Activated CD4-positive, alpha-beta memory T cell treated with anti-CD3 and anti-CD28 coated beads for 36 hours (primary cell): ENCODE results near the gene FIP1L1. TPM values are rescaled to one million over a fixed set of nuclear protein-coding genes. Genes with fewer than 3 reads are reported as not detected.

Source experiments
- CTCF ChIA-PET: fragments of 350-600 bp; sonication (Branson Sonifier 250); formaldehyde crosslinking; loops from one replicate; lab custom pipeline; 2021; ENCODE audit warnings: antibody characterized with exemption, inconsistent platforms; lab: Charles Lee
- POLR2A ChIA-PET: fragments of 350-600 bp; sonication (Branson Sonifier 250); formaldehyde crosslinking; loops from one replicate; lab custom pipeline; 2021; ENCODE audit warnings: antibody characterized with exemption; lab: Charles Lee
- DNase-seq: peaks from one replicate; pipeline ENCODE4 v3.0.0-alpha.2; 2020
- H3K27ac Mint-ChIP-seq: one replicate; pipeline ENCODE4 v1.8.0; 2021; ENCODE audit warnings: mixed read lengths
- H3K27me3 Mint-ChIP-seq: one replicate; pipeline ENCODE4 v1.8.0; 2021; ENCODE audit warnings: mixed read lengths
- H3K36me3 Mint-ChIP-seq: one replicate; pipeline ENCODE4 v1.8.0; 2021; ENCODE audit warnings: mixed read lengths
- H3K4me1 Mint-ChIP-seq: one replicate; pipeline ENCODE4 v1.8.0; 2021; ENCODE audit warnings: low read depth, mixed read lengths
- H3K4me3 Mint-ChIP-seq: one replicate; pipeline ENCODE4 v1.8.0; 2021; ENCODE audit warnings: mild to moderate bottlenecking, mixed read lengths
- H3K9me3 Mint-ChIP-seq: one replicate; pipeline ENCODE4 v1.8.0; 2021; ENCODE audit warnings: mixed read lengths
- intact Hi-C: fragments of 100-400 bp; cut with micrococcal nuclease; formaldehyde crosslinking; loops from one replicate; pipeline ENCODE4 v1.15.1; 2023
- total RNA-seq, 2 experiments: library from RNA; stranded (reverse); gene quantifications; one replicate each; pipeline ENCODE4 v1.2.3, GENCODE V29; 2021

FIP1L1 gene
- total RNA-seq, 2 experiments from 2014 or later: 65.0 to 72.7 TPM

DNA sequence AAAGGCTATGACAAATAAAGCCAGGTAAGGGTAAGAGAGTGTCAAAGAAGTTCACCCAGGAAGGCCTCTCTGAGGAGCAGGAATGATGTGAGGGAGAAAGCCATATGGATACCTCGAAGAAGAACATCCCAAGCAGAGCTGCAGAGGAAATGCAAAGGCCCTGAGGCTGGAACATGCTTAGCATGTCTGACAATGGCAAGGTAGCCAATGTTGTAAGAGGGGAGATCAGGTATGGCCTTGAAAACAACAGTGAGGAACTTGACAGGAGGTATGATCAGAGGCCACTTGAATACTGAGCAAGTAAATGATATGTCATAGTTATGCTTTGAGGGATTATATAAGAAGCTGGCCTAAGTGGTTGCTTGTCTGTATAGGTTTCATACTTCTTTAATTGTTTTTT is 15.3 kb upstream of the FIP1L1 start:
- H3K27me3 Mint-ChIP-seq: no peaks in the 10 kb centered on the region
- DNase-seq: no peak
- H3K27ac Mint-ChIP-seq: no peak overlapping the region
- CTCF ChIA-PET: no interaction called here
- POLR2A ChIA-PET: no interaction called here
- intact Hi-C loops: loop anchor here (10.0 kb wide), 3 partner anchors 227 to 1327 kb away; partner anchors contain the start of gene SGCB
- peaks cover 56% of the 10 kb centered on the region for H3K4me1 Mint-ChIP-seq
- peaks cover 6% of the 10 kb centered on the region for H3K36me3 Mint-ChIP-seq
- no peak overlapping the region for H3K4me3 Mint-ChIP-seq
- H3K9me3 Mint-ChIP-seq: no peaks in the 10 kb centered on the region

DNA sequence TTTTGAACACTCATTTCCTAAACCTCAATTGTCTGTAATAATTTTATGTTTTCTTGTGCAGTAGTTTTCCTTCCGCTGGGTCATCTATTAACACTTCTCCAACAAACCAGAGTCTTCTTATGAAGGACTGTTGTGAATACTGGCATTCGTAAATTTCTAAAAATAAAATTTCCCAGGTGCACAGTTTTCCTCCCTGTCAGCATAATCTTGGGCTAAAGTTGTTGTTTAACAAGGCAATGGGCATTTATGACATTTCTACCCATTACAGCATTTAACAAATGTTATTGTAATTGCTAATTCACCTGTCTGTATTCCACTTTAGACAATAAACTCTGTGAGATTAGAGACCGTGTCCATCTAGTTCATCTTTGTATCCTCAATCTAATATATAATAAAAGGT is 12.8 kb upstream of the FIP1L1 start:
- peak overlapping the region; percentile 96 for H3K4me3 Mint-ChIP-seq
- H3K27ac Mint-ChIP-seq: peak overlapping the region; percentile 94
- H3K4me1 Mint-ChIP-seq: peaks cover 50% of the 10 kb centered on the region
- H3K27me3 Mint-ChIP-seq: no peaks in the 10 kb centered on the region
- ChIA-PET POLR2A (interaction anchor here (1.9 kb wide), 1 partner anchor 13 kb away, joined by 10 read pairs; the partner anchor contains the start of gene FIP1L1), CTCF (no interaction called here)
- intact Hi-C loops: loop anchor here (5.0 to 10.0 kb wide), 5 partner anchors 230 to 1330 kb away; partner anchors contain the start of genes CHIC2 and SGCB
- H3K36me3 Mint-ChIP-seq: peaks cover 4% of the 10 kb centered on the region
- H3K9me3 Mint-ChIP-seq: no peaks in the 10 kb centered on the region
- no peak for DNase-seq

DNA sequence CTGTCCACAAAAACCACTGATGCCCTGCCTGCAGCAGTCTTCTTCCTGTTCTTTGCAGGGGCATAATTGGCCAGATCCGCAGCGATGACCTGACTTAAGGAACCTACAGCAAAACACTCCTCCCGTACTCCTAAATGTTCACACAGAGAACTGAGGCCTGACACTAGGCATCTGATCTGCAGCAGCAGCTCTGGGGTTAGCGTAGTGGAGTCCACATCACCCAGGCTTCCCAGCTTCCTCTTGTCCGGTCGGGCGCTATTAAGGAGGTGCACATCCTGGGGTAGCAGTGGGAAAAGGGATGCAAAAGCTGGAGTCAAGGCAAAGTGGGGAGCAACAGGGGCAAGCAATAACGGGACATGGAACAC is 12.3 kb upstream of the FIP1L1 start:
- Mint-ChIP-seq H3K9me3 (no peaks in the 10 kb centered on the region), H3K27me3 (peaks cover 4% of the 10 kb centered on the region), H3K27ac (peak overlapping the region; percentile 94), H3K4me3 (peak overlapping the region; percentile 96), H3K36me3 (peaks cover 4% of the 10 kb centered on the region), H3K4me1 (peaks cover 45% of the 10 kb centered on the region)
- intact Hi-C loops: loop anchor here (5.0 to 10.0 kb wide), 5 partner anchors 230 to 1330 kb away; partner anchors contain the start of genes CHIC2 and SGCB
- ChIA-PET CTCF (no interaction called here), POLR2A (interaction anchor here (1.9 kb wide), 1 partner anchor 13 kb away, joined by 10 read pairs; the partner anchor contains the start of gene FIP1L1)
- DNase-seq: peak; percentile 22

DNA sequence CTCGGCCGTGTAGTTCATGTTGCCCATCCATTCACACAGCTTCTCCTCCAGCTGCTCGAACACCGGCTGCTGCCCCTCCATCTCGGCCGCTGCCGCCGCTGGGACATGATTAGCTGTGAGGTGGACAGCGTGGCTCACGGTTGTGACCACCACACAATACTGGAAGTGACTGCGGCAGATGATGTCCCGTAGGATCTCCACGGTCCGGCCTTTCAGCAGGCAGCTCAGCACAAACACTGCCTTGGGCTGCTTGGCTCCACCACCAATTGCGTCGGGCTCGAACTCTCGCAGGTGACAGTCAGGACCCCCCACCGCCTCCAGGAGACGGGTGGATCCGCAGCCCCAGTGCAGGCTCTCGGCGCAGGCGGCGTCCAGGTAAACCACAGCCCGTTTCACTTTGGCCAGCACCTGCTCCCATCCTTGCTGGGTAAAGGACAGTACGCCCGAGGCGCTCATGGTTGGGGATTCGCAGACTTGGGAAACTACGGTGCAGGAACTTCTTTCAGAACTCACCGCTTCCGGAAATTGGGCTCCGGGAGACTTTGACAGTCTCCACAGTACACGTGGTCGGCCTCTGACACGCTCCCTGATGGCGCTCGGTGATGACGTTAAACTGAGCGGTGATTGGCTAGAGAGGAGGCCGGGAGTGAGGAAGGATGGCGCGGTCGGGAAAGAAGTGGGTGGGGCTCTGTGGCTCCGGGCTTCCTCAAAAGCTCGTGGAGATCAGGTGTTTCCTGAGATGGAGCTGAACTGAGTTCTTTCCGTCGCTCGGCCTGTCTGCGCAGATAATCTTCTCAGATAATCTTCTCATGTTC is 11.7 kb upstream of the FIP1L1 start, which contains the start of gene SCFD2:
TSS of gene SCFD2 (minus strand) at position 576 of the 815 bp plus-strand sequence.
- H3K9me3 Mint-ChIP-seq: no peaks in the 10 kb centered on the region
- H3K27ac Mint-ChIP-seq: peak within 1 kb of the TSS; percentile 94
- CTCF ChIA-PET: interaction anchor here (0.9 to 2.0 kb wide), 2 partner anchors 15 to 868 kb away, joined by 3 to 5 read pairs; no protein-coding TSS in a partner anchor
- H3K36me3 Mint-ChIP-seq: peaks cover 4% of the 10 kb centered on the region
- POLR2A ChIA-PET: interaction anchor here (1.9 kb wide), 1 partner anchor 12 kb away, joined by 10 read pairs; the partner anchor contains the start of gene FIP1L1
- peak; percentile 99 for DNase-seq
- H3K4me1 Mint-ChIP-seq: peaks cover 39% of the 10 kb centered on the region
- H3K27me3 Mint-ChIP-seq: peaks cover 5% of the 10 kb centered on the region
- peak within 1 kb of the TSS; percentile 96 for H3K4me3 Mint-ChIP-seq
- intact Hi-C loops: loop anchor here (1.0 to 10.0 kb wide), 7 partner anchors 12 to 1331 kb away; partner anchors contain the start of genes CHIC2, FIP1L1 and SGCB

DNA sequence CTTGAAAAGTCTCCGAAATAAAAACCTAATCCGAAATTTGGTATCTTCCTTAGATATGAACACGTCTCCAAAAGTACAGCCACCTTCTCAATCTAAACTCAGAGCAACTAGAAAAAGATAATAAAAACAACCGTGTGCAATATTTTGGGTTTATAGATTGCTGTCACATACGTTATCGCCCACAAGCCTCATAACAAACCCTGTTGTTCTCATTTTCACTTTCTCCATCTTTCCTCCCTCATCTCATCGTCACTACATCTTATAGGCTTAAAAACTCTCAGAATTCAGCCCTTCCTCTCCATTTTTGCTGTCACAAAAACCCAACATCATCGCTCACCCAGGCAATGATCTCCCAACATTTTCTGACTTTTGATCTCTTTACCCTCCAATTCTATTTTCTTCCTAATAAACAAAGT is 11.1 kb upstream of the FIP1L1 start:
- ChIA-PET CTCF (interaction anchor here (0.9 to 2.0 kb wide), 2 partner anchors 14 to 867 kb away, joined by 3 to 5 read pairs; no protein-coding TSS in a partner anchor), POLR2A (interaction anchor here (1.9 kb wide), 1 partner anchor 11 kb away, joined by 10 read pairs; the partner anchor contains the start of gene FIP1L1)
- H3K36me3 Mint-ChIP-seq: no peaks in the 10 kb centered on the region
- H3K27ac Mint-ChIP-seq: peak overlapping the region; percentile 94
- intact Hi-C loops: loop anchor here (1.0 to 10.0 kb wide), 7 partner anchors 11 to 1332 kb away; partner anchors contain the start of genes CHIC2, FIP1L1 and SGCB
- H3K9me3 Mint-ChIP-seq: no peaks in the 10 kb centered on the region
- DNase-seq: no peak
- H3K27me3 Mint-ChIP-seq: peaks cover 9% of the 10 kb centered on the region
- H3K4me3 Mint-ChIP-seq: peak overlapping the region; percentile 96
- peaks cover 33% of the 10 kb centered on the region for H3K4me1 Mint-ChIP-seq

DNA sequence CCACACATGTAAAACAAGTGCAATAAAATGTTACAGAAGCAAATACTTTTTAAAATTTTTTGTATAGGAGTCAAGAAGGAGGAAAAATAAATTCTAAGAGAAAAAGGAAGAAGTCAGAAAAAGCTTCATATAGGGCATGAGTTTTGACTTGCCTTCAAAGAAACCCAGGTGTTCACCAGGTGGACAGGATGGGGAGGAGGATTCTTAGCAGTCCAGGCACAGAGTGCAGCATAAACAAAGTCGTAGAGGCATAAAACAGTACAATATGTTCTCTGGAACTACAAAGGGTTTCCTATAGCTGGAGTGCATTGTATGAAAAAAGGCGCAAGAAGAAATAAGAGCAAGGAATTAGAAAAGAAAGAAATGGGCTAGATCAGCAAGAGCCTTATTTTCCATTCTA is 9.7 kb upstream of the FIP1L1 start:
- peaks cover 16% of the 10 kb centered on the region for H3K27me3 Mint-ChIP-seq
- ChIA-PET POLR2A (no interaction called here), CTCF (interaction anchor here (2.0 kb wide), 1 partner anchor 13 kb away, joined by 5 read pairs; no protein-coding TSS in a partner anchor)
- H3K9me3 Mint-ChIP-seq: no peaks in the 10 kb centered on the region
- no peak overlapping the region for H3K27ac Mint-ChIP-seq
- H3K4me3 Mint-ChIP-seq: no peak overlapping the region
- H3K4me1 Mint-ChIP-seq: peaks cover 22% of the 10 kb centered on the region
- intact Hi-C loops: loop anchor here (5.0 to 10.0 kb wide), 5 partner anchors 233 to 1333 kb away; partner anchors contain the start of genes CHIC2 and SGCB
- no peaks in the 10 kb centered on the region for H3K36me3 Mint-ChIP-seq
- DNase-seq: no peak

DNA sequence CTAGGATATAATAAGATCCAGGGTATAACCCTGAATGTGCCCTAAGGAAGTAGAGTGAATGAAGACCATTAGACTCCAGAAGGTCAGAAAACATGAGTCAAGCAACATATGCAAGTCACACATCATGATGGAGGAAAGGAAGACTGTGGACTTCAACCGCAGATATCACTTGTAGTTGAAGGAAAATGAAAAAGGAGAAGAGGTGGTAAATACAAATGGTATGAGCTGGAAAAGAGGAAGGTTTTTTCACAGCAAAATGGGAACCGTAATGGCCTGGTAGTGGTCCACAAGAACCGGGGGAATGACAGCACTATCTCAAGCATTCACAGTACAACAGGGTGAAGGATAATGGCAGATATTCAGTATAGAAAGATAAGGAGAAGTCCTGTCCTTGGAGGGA is 6.4 kb upstream of the FIP1L1 start:
- no peak for DNase-seq
- CTCF ChIA-PET: no interaction called here

DNA sequence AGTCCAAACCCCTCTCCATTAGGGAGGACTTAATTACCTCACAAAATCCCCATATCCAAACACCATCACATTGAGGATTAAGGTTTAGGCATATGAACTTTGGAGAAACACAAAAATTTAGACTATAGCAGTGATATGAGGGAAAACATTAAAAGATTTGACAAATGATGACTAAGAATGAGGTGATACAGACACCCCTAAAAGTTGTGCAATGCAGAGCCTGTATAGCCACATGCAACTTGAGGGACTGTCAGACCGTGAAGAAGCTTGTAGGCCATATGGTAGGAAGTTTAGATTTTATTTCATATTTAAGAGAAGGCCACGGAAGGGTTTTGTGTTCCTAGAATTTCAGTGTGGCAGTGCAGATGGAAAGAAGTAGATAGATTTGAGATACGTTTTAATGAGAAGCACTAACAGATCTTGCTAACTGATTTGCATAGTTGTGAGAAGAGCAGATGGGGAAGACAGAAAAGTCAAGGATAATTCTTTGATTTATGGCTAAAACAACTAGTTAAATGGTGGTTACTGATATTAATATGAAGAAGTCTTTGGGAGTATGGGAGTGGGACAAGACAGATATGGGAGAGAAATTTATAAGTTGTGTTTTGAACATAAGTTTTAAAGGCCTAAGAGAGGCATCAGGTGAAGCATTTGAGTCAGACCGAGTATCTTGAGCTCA is 5.5 kb upstream of the FIP1L1 start:
- Mint-ChIP-seq H3K9me3 (no peaks in the 10 kb centered on the region), H3K27ac (no peak overlapping the region), H3K4me3 (no peak overlapping the region), H3K27me3 (peaks cover 20% of the 10 kb centered on the region), H3K36me3 (no peaks in the 10 kb centered on the region), H3K4me1 (peaks cover 4% of the 10 kb centered on the region)
- intact Hi-C loops: loop anchor here (10.0 kb wide), 1 partner anchor 1527 kb away; the partner anchor contains the start of gene DCUN1D4
- CTCF ChIA-PET: no interaction called here
- POLR2A ChIA-PET: no interaction called here
- no peak for DNase-seq

More for the DNA sequence above, 6.4 kb upstream of the FIP1L1 start:
- POLR2A ChIA-PET: no interaction called here
- no peak overlapping the region for H3K4me3 Mint-ChIP-seq
- no peaks in the 10 kb centered on the region for H3K36me3 Mint-ChIP-seq
- no peaks in the 10 kb centered on the region for H3K9me3 Mint-ChIP-seq
- peaks cover 20% of the 10 kb centered on the region for H3K27me3 Mint-ChIP-seq
- H3K4me1 Mint-ChIP-seq: peaks cover 9% of the 10 kb centered on the region
- no peak overlapping the region for H3K27ac Mint-ChIP-seq
- intact Hi-C loops: loop anchor here (10.0 kb wide), 1 partner anchor 1526 kb away; the partner anchor contains the start of gene DCUN1D4

DNA sequence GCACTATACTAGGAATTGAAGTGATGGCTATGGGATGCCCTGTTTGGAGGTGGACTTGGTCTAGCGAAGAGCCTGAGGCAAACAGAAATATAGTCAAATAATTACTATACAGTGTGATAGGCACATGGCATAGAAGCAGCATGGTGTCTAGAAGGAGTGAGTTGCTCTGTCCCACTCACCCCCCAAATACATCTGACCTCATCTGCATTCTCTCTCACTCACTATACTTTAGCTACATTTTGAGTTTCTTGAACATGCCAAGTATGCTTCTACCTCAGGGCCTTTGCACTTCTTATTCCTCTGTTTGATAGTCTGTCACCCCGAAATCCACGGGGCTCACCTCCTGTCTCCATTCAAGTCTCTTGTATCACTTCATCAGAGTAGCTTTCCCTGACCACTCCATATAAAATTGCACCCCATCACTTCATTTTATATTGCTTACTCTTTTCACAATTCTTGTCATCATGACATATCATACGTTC is 2.6 kb upstream of the FIP1L1 start:
- H3K4me3 Mint-ChIP-seq: no peak overlapping the region
- H3K27ac Mint-ChIP-seq: no peak overlapping the region
- ChIA-PET CTCF (no interaction called here), POLR2A (no interaction called here)
- no peaks in the 10 kb centered on the region for H3K9me3 Mint-ChIP-seq
- peaks cover 22% of the 10 kb centered on the region for H3K27me3 Mint-ChIP-seq
- H3K36me3 Mint-ChIP-seq: peaks cover 7% of the 10 kb centered on the region
- peaks cover 16% of the 10 kb centered on the region for H3K4me1 Mint-ChIP-seq
- intact Hi-C loops: loop anchor here (5.0 to 10.0 kb wide), 3 partner anchors 57 to 1530 kb away; partner anchors contain the start of gene DCUN1D4
- DNase-seq: no peak

DNA sequence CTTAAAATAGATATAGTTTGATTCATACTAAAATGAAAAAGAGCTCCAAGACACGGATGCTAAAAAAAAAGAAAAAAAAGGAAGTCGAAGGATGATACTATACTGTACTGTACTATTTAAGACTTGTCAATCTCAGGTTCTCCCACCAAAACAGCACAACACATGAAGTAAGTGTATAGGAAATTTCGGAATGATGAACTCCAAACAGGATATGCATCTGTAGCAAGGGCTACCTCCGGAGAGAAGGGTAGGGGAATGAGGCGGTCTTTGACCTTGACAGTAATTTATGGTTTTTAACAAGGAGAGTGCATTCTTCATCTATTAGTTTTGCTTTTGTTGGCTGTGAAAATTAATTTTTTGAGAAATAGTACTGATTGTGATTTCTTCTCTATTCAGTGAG is 541 bp upstream of the FIP1L1 start:
- Mint-ChIP-seq H3K27ac (peak overlapping the region; percentile 98), H3K4me1 (peaks cover 28% of the 10 kb centered on the region), H3K27me3 (peaks cover 11% of the 10 kb centered on the region), H3K4me3 (peak overlapping the region; percentile 99), H3K36me3 (peaks cover 12% of the 10 kb centered on the region), H3K9me3 (no peaks in the 10 kb centered on the region)
- ChIA-PET POLR2A (interaction anchor here (1.5 kb wide), 1 partner anchor 11 kb away, joined by 10 read pairs; the partner anchor contains the start of gene SCFD2), CTCF (no interaction called here)
- DNase-seq: no peak
- intact Hi-C loops: loop anchor here (1.0 to 10.0 kb wide), 4 partner anchors 11 to 1532 kb away; partner anchors contain the start of genes DCUN1D4 and SCFD2

DNA sequence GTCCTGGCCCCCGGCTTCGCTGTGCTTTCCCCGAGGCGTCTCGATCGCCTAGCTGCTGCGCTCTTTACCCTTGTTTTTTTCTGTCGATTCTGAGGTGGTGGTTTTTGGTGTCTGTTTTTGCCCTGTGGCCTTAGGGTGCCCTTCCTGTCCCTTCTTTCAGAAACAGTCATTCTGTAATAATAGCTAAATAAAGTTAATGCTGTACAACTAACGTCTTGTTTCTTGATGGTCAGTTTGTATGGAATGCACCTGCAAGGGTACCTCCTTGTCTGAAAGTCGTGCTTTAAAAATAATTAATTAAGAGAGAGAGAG is 686 bp downstream of the FIP1L1 start:
- no peaks in the 10 kb centered on the region for H3K9me3 Mint-ChIP-seq
- intact Hi-C loops: loop anchor here (5.0 to 10.0 kb wide), 3 partner anchors 54 to 1533 kb away; partner anchors contain the start of gene DCUN1D4
- H3K27me3 Mint-ChIP-seq: peaks cover 5% of the 10 kb centered on the region
- DNase-seq: no peak
- peaks cover 14% of the 10 kb centered on the region for H3K36me3 Mint-ChIP-seq
- H3K27ac Mint-ChIP-seq: peak overlapping the region; percentile 98
- peaks cover 32% of the 10 kb centered on the region for H3K4me1 Mint-ChIP-seq
- POLR2A ChIA-PET: interaction anchor here (0.6 to 1.5 kb wide), 2 partner anchors 13 to 15 kb away, joined by 3 to 10 read pairs; partner anchors contain the start of gene SCFD2
- H3K4me3 Mint-ChIP-seq: peak overlapping the region; percentile 99
- CTCF ChIA-PET: interaction anchor here (0.6 kb wide), 2 partner anchors 39 to 470 kb away, joined by 3 read pairs; no protein-coding TSS in a partner anchor
